DND-41 (cell line): ENCODE results near the gene ATF6B.
"Not testable (repeated sequence)": the region's sequence is repeated elsewhere in the genome, so short reads cannot be mapped to it uniquely, and the experiment has no call there.

ENCODE experiments used
- ATAC-seq: fragments of 200-7000 bp; cut with Tn5 transposase; 3 replicates; pipeline ENCODE4 v1.9.1; 2021; ENCODE audit warnings: low read depth; ENCODE audit not compliant: insufficient read depth
- DNase-seq: peaks from one replicate; pipeline ENCODE4 v3.0.0-alpha.2; 2020
- H2AFZ ChIP-seq: 2 replicates; pipeline ENCODE4 v1.6.0; 2012; ENCODE audit warnings: low read depth, low read length
- H3K27ac ChIP-seq: 2 replicates; pipeline ENCODE4 v1.5.1; 2012; ENCODE audit warnings: low read length, inconsistent platforms
- H3K27me3 ChIP-seq: fragments of 200-600 bp; sonication (generic); 2 replicates; pipeline ENCODE4 v1.6.0; 2012; ENCODE audit warnings: low read length, mild to moderate bottlenecking, inconsistent platforms; ENCODE audit not compliant: insufficient read depth, poor library complexity
- H3K36me3 ChIP-seq: 2 replicates; pipeline ENCODE4 v1.5.1; 2012; ENCODE audit warnings: low read length, inconsistent platforms; ENCODE audit not compliant: insufficient read depth
- H3K4me1 ChIP-seq: 2 replicates; pipeline ENCODE4 v1.5.1; 2012; ENCODE audit warnings: mild to moderate bottlenecking, low read length; ENCODE audit not compliant: insufficient read depth
- H3K4me2 ChIP-seq: 2 replicates; pipeline ENCODE4 v1.6.0; 2012; ENCODE audit warnings: mild to moderate bottlenecking, moderate library complexity, low read length, inconsistent platforms; ENCODE audit not compliant: insufficient read depth
- H3K4me3 ChIP-seq, 2 experiments: fragments of 200-600 bp in 1 of 2; shearing (Covaris generic) in 1 of 2; 2 replicates each; pipeline ENCODE4 v1.5.1; 2012 to 2016; ENCODE audit warnings: inconsistent platforms in 2 of 2, low read length in 2 of 2, mild to moderate bottlenecking in 2 of 2, low read depth in 1 of 2, moderate library complexity in 1 of 2
- H3K79me2 ChIP-seq: 2 replicates; pipeline ENCODE4 v1.6.0; 2012; ENCODE audit warnings: low read length, inconsistent platforms; ENCODE audit not compliant: insufficient read depth
- H3K9ac ChIP-seq: 2 replicates; pipeline ENCODE4 v1.6.0; 2012; ENCODE audit warnings: low read depth, mild to moderate bottlenecking, inconsistent platforms, low read length, moderate library complexity
- H3K9me3 ChIP-seq: 2 replicates; pipeline ENCODE4 v1.5.1; 2012; ENCODE audit warnings: low read length, moderate library complexity, mild to moderate bottlenecking, inconsistent platforms; ENCODE audit not compliant: insufficient read depth, severe bottlenecking
- H4K20me1 ChIP-seq: 2 replicates; pipeline ENCODE4 v1.6.0; 2012; ENCODE audit warnings: low read length; ENCODE audit not compliant: insufficient read depth
- EZH2 ChIP-seq: IDR thresholded peaks from 3 replicates; pipeline ENCODE4 v1.6.1; 2012; ENCODE audit warnings: borderline replicate concordance, low read depth, mild to moderate bottlenecking, moderate library complexity, low read length, inconsistent platforms; ENCODE audit not compliant: severe bottlenecking
- TF ChIP-seq, protein P1 (sequence below): IDR thresholded peaks from 2 replicates; pipeline ENCODE4 v1.5.1; 2012; ENCODE audit warnings: borderline replicate concordance, low read length, moderate library complexity, mild to moderate bottlenecking; ENCODE audit not compliant: poor library complexity, severe bottlenecking; ENCODE audit errors: extremely low read depth

The ATF6B gene

GRCh38 chr6:32146687-32147086 is 18.6 kb upstream of the ATF6B start:
- Histone ChIP-seq H3K4me1 (no peaks in the 10 kb centered on the region), H3K9ac (no peak overlapping the region), H3K4me3 (no peak overlapping the region), H3K27ac (no peak overlapping the region), H3K9me3 (no peaks in the 10 kb centered on the region), H2AFZ (no peak overlapping the region), H4K20me1 (no peaks in the 10 kb centered on the region), H3K4me2 (no peak overlapping the region), H3K27me3 (peaks cover 15% of the 10 kb centered on the region), H3K36me3 (no peaks in the 10 kb centered on the region), H3K79me2 (no peaks in the 10 kb centered on the region)
- TF ChIP-seq, protein P1, sequence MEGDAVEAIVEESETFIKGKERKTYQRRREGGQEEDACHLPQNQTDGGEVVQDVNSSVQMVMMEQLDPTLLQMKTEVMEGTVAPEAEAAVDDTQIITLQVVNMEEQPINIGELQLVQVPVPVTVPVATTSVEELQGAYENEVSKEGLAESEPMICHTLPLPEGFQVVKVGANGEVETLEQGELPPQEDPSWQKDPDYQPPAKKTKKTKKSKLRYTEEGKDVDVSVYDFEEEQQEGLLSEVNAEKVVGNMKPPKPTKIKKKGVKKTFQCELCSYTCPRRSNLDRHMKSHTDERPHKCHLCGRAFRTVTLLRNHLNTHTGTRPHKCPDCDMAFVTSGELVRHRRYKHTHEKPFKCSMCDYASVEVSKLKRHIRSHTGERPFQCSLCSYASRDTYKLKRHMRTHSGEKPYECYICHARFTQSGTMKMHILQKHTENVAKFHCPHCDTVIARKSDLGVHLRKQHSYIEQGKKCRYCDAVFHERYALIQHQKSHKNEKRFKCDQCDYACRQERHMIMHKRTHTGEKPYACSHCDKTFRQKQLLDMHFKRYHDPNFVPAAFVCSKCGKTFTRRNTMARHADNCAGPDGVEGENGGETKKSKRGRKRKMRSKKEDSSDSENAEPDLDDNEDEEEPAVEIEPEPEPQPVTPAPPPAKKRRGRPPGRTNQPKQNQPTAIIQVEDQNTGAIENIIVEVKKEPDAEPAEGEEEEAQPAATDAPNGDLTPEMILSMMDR = no peak
- no peak for TF ChIP-seq EZH2
- DNase-seq (no peak), ATAC-seq (no peak)

- no peaks in the 10 kb centered on the region for H4K20me1 ChIP-seq
- H2AFZ ChIP-seq = no peak overlapping the region
- H3K4me1 ChIP-seq = no peaks in the 10 kb centered on the region
- no peaks in the 10 kb centered on the region for H3K9me3 ChIP-seq
- no peak overlapping the region for H3K27ac ChIP-seq
- no peak overlapping the region for H3K9ac ChIP-seq
- peaks cover 15% of the 10 kb centered on the region for H3K27me3 ChIP-seq
- TF ChIP-seq, protein P1 = no peak
- no peak for TF ChIP-seq EZH2
- ATAC-seq (no peak), DNase-seq (no peak)
- H3K79me2 ChIP-seq = no peaks in the 10 kb centered on the region
- H3K4me2 ChIP-seq = no peak overlapping the region
- H3K36me3 ChIP-seq = no peaks in the 10 kb centered on the region
- no peak overlapping the region for H3K4me3 ChIP-seq
Observed at GRCh38 chr6:32146287-32146686, 18.2 kb upstream of the ATF6B start.

GRCh38 chr6:32144238-32144637 is 16.2 kb upstream of the ATF6B start:
- H3K9ac ChIP-seq, H3K4me2 ChIP-seq, DNase-seq, H4K20me1 ChIP-seq, ATAC-seq, H3K79me2 ChIP-seq, H3K4me3 ChIP-seq, H2AFZ ChIP-seq, H3K4me1 ChIP-seq, H3K9me3 ChIP-seq, H3K27ac ChIP-seq, H3K36me3 ChIP-seq: not testable (repeated sequence)
- peaks cover 15% of the 10 kb centered on the region for H3K27me3 ChIP-seq

DNA sequence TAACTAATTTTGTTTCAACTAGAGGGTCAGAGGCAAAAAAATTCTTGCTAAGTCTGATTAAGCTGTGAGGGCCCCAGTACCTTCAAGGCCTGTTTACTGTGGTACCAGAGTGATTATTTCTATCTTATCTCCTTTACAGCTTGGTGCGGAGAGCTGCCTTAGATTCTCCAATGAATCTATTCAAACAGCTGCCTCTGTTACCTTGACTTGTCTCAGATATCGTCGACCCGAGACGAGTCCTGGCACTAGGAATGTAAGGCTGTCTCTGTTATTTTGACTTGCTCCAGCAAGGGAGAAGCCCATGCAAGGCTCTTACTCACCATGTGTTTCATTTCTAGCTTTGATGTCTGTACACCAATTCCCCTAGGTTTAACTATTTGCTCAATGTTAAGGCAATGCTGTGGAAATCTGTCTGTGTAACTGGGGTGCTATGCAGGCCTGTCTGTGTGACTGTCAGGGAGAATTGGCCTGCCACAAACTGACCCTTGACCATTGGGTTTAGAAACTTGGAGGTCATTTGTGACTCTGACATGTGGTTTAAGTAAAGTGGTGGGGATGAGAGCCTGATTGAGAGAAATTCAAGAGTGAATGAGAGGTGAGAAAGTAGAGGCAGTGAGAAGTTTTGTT is 12.5 kb upstream of the ATF6B start:
- DNase-seq = no peak
- Histone ChIP-seq H3K27ac (no peak overlapping the region), H4K20me1 (no peaks in the 10 kb centered on the region), H3K79me2 (no peaks in the 10 kb centered on the region), H3K9me3 (no peaks in the 10 kb centered on the region), H3K9ac (no peak overlapping the region), H2AFZ (no peak overlapping the region), H3K4me3 (no peak overlapping the region), H3K27me3 (peaks cover 1% of the 10 kb centered on the region), H3K4me2 (no peak overlapping the region), H3K36me3 (no peaks in the 10 kb centered on the region), H3K4me1 (no peaks in the 10 kb centered on the region)
- TF ChIP-seq, protein P1 = no peak
- TF ChIP-seq EZH2 = no peak
- no peak for ATAC-seq
